Measurements from ENCODE around the gene ZBTB44.

- TF ChIP-seq CTCF (IDR thresholded peaks at IDR 0.05) (no peak), POLR2A (IDR thresholded peaks at IDR 0.05) (no peak), POLR2AphosphoS5 (IDR thresholded peaks at IDR 0.05) (no peak), EP300 (IDR thresholded peaks at IDR 0.05) (no peak)
Measured at GRCh38 chr11:130194241-130195023, 120.3 kb downstream of the ZBTB44 start.

All from sigmoid colon (tissue), 4 donors.